ENCODE data around the gene ADGRE3. TPM values are rescaled to one million over a fixed set of nuclear protein-coding genes. Genes with fewer than 3 reads are reported as not detected.

Gene ADGRE3
- total RNA-seq, 6 donors from 2014 or later = 0.76 to 9.6 (median 2.4) TPM; not detected in 1

DNA sequence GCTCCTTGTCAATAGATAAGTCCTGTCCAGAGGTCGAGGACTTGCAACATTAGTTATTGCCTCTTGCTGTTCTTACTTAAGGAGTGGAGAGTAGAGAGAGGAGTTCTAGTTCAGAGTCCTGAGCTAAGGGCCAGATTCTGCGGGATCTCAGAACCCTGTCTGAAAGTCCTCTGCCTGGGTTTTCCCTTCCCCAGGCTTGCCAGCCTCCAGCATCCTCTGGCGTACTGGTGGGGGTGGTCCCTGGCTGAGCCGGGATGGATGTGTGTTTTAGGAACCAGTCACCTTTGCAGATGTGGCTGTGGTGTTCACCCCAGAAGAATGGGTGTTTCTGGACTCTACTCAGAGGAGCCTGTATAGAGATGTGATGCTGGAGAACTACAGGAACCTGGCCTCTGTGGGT is 41.2 kb upstream of the ADGRE3 start:
- no peaks in the 10 kb centered on the region for H3K27me3 ChIP-seq
- peaks cover 37 to 99% (median 88%) of the 10 kb centered on the region in 4 donors for H3K36me3 ChIP-seq
- H3K9me3 ChIP-seq = peaks cover 61 to 79% (median 75%) of the 10 kb centered on the region in 4 donors
- TF ChIP-seq POLR2AphosphoS5 (IDR thresholded peaks at IDR 0.05) = no peak
- TF ChIP-seq, protein P1, sequence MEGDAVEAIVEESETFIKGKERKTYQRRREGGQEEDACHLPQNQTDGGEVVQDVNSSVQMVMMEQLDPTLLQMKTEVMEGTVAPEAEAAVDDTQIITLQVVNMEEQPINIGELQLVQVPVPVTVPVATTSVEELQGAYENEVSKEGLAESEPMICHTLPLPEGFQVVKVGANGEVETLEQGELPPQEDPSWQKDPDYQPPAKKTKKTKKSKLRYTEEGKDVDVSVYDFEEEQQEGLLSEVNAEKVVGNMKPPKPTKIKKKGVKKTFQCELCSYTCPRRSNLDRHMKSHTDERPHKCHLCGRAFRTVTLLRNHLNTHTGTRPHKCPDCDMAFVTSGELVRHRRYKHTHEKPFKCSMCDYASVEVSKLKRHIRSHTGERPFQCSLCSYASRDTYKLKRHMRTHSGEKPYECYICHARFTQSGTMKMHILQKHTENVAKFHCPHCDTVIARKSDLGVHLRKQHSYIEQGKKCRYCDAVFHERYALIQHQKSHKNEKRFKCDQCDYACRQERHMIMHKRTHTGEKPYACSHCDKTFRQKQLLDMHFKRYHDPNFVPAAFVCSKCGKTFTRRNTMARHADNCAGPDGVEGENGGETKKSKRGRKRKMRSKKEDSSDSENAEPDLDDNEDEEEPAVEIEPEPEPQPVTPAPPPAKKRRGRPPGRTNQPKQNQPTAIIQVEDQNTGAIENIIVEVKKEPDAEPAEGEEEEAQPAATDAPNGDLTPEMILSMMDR (IDR thresholded peaks at IDR 0.05) = no peak
- TF ChIP-seq EP300 (IDR thresholded peaks at IDR 0.05) = no peak
- TF ChIP-seq POLR2A (IDR thresholded peaks at IDR 0.05) = no peak
- DNase-seq (no peak), ATAC-seq (ENCODE audit: low FRiP score in 2 of 2) (no peak)
- WGBS, 2 donors = 97 to 100% methylated on average over 3 to 4 of the region's 4 CpGs
- no peak overlapping the region for H3K27ac ChIP-seq
- no peak overlapping the region for H3K4me3 ChIP-seq
- no peaks in the 10 kb centered on the region for H3K4me1 ChIP-seq

GRCh38 chr19:14704450-14704849 is 29.8 kb upstream of the ADGRE3 start:
- Histone ChIP-seq H3K4me3 (no peak overlapping the region), H3K36me3 (peaks cover 62 to 98% (median 90%) of the 10 kb centered on the region in 4 donors)
- WGBS, 2 donors = 90 to 93% methylated on average over 6 of the region's 6 CpGs

GRCh38 chr19:14703833-14704232 is 29.2 kb upstream of the ADGRE3 start:
- TF ChIP-seq POLR2A (IDR thresholded peaks at IDR 0.05) = no peak
- TF ChIP-seq POLR2AphosphoS5 (IDR thresholded peaks at IDR 0.05) = no peak
- TF ChIP-seq EP300 (IDR thresholded peaks at IDR 0.05) = no peak
- TF ChIP-seq, protein P1 (IDR thresholded peaks at IDR 0.05) = no peak
- Histone ChIP-seq H3K36me3 (peaks cover 61 to 97% (median 89%) of the 10 kb centered on the region in 4 donors), H3K27ac (no peak overlapping the region), H3K4me3 (no peak overlapping the region), H3K9me3 (no peaks in the 10 kb centered on the region), H3K4me1 (no peaks in the 10 kb centered on the region), H3K27me3 (no peaks in the 10 kb centered on the region)
- 99 to 100% methylated on average over 6 of the region's 6 CpGs for WGBS, 2 donors
- ATAC-seq (ENCODE audit: low FRiP score in 2 of 2) (no peak), DNase-seq (no peak)

More at GRCh38 chr19:14704450-14704849, 29.8 kb upstream of the ADGRE3 start:
- DNase-seq = no peak
- Histone ChIP-seq H3K9me3 (no peaks in the 10 kb centered on the region), H3K4me1 (no peaks in the 10 kb centered on the region), H3K27me3 (no peaks in the 10 kb centered on the region), H3K27ac (no peak overlapping the region)
- ATAC-seq (ENCODE audit: low FRiP score in 2 of 2) = no peak
- TF ChIP-seq, protein P1 (IDR thresholded peaks at IDR 0.05) = no peak
- TF ChIP-seq EP300 (IDR thresholded peaks at IDR 0.05) (no peak), POLR2A (IDR thresholded peaks at IDR 0.05) (no peak), POLR2AphosphoS5 (IDR thresholded peaks at IDR 0.05) (no peak)

DNA sequence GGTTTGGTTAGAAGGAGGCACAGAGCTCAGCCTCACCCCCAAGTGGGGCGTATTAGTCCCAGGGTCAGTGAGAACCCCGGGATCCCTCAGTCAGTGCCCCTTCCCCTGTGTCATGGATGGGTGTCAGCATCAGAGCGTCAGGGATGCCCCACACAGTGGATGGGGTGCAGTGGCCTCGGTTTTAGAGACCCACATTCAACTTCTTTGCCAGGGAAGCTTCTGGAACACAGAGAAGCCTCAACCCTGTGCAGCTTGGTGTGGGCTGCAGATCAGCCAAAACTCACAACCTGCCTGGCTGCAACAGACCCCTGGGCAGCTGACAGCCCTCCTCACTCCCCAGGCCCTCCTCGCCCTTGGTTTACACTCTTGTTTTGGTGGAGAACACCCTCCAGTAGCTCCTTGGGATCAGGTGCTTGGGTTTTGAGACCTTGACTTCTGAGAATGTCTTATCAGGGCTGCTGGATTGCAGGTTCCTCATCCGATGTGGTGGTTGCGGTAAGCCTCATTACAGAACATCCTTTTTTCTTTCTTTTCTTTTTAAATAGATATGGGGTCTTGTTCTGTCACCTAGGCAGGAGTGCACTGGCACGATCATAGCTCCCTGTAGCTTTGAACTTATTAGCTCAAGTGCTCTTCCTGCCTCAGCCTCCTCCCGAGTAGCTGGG is 26.2 kb upstream of the ADGRE3 start:
- WGBS, 2 donors = 92 to 97% methylated on average over 8 of the region's 9 CpGs
- Histone ChIP-seq H3K4me1 (no peaks in the 10 kb centered on the region), H3K27ac (no peak overlapping the region), H3K36me3 (peaks cover 50 to 98% (median 88%) of the 10 kb centered on the region in 4 donors), H3K4me3 (no peak overlapping the region), H3K27me3 (no peaks in the 10 kb centered on the region), H3K9me3 (no peaks in the 10 kb centered on the region)
- no peak for DNase-seq
- TF ChIP-seq POLR2AphosphoS5 (IDR thresholded peaks at IDR 0.05) (no peak), EP300 (IDR thresholded peaks at IDR 0.05) (no peak), POLR2A (IDR thresholded peaks at IDR 0.05) (no peak)
- TF ChIP-seq, protein P1 (IDR thresholded peaks at IDR 0.05) = no peak
- no peak for ATAC-seq (ENCODE audit: low FRiP score in 2 of 2)

GRCh38 chr19:14699641-14700040 is 25.0 kb upstream of the ADGRE3 start:
- 85 to 95% methylated on average over 8 of the region's 8 CpGs for WGBS, 2 donors

More at GRCh38 chr19:14699641-14700040, 25.0 kb upstream of the ADGRE3 start:
- TF ChIP-seq POLR2A (IDR thresholded peaks at IDR 0.05) = no peak
- TF ChIP-seq EP300 (IDR thresholded peaks at IDR 0.05) = no peak
- TF ChIP-seq, protein P1 (IDR thresholded peaks at IDR 0.05) = no peak
- TF ChIP-seq POLR2AphosphoS5 (IDR thresholded peaks at IDR 0.05) = no peak
- H3K9me3 ChIP-seq = no peaks in the 10 kb centered on the region
- H3K4me1 ChIP-seq = no peaks in the 10 kb centered on the region
- H3K36me3 ChIP-seq = peaks cover 44 to 98% (median 90%) of the 10 kb centered on the region in 4 donors
- no peak overlapping the region for H3K4me3 ChIP-seq
- no peaks in the 10 kb centered on the region for H3K27me3 ChIP-seq
- no peak overlapping the region for H3K27ac ChIP-seq
- no peak for ATAC-seq (ENCODE audit: low FRiP score in 2 of 2)
- no peak for DNase-seq
